ENCODE data around the gene LIPF.

- TF ChIP-seq MAX (CRISPR knock-in tag; IDR thresholded peaks at IDR 0.05) (no peak), FOXK1 (CRISPR knock-in tag; IDR thresholded peaks at IDR 0.05) (no peak), ZNF232 (CRISPR knock-in tag; IDR thresholded peaks at IDR 0.05) (no peak), TEAD1 (CRISPR knock-in tag; IDR thresholded peaks at IDR 0.05) (no peak), STAT6 (CRISPR knock-in tag; conservative IDR thresholded peaks at IDR 0.05; ENCODE audit: low read depth) (no peak), CTCF (IDR thresholded peaks at IDR 0.05) (no peak), NR1H2 (CRISPR knock-in tag; IDR thresholded peaks at IDR 0.05) (no peak), ZNF416 (CRISPR knock-in tag; IDR thresholded peaks at IDR 0.05) (no peak), CBFB (CRISPR knock-in tag; IDR thresholded peaks at IDR 0.05; ENCODE audit: low read depth) (no peak), NR2C2 (CRISPR knock-in tag; IDR thresholded peaks at IDR 0.05) (no peak)
Measured at GRCh38 chr10:88642963-88643362, 21.3 kb upstream of the LIPF start.

Measured in WTC11 (cell line).